T-cell (primary cell): ENCODE data around the gene ICAM5. TPM values are rescaled to one million over a fixed set of nuclear protein-coding genes. Genes with fewer than 3 reads are reported as not detected.

ENCODE experiments used
- ATAC-seq, 4 experiments: fragments of 200-7000 bp in 3 of 4; fragments of 150-1000 bp in 1 of 4; cut with Tn5 transposase; replicated peaks in 1 of 4; 1 replicate in 3 of 4; 2 replicates in 1 of 4; pipeline ENCODE4 v1.10.0; 2021; ENCODE audit warnings: moderate library complexity in 3 of 4, mild to moderate bottlenecking in 2 of 4, moderate number of reproducible peaks in 1 of 4
- CTCF ChIA-PET, 2 donors: fragments of 300-600 bp; sonication (Branson Sonifier 250); formaldehyde crosslinking; loops; one replicate each; lab custom pipeline; 2022; ENCODE audit warnings: antibody characterized with exemption in 2 of 2; lab: Charles Lee
- POLR2A ChIA-PET, 2 donors: fragments of 300-600 bp; sonication (Branson Sonifier 250); formaldehyde crosslinking; loops; one replicate each; lab custom pipeline; 2022; ENCODE audit warnings: antibody characterized with exemption in 2 of 2; lab: Charles Lee
- DNase-seq, 35 experiments: peaks; one replicate each; pipeline versions ENCODE4 v3.0.0 to v3.0.0-alpha.2; 2013 to 2023
- H3K27ac ChIP-seq: one replicate; pipeline ENCODE4 v1.5.1; 2013; ENCODE audit warnings: low read length
- H3K27me3 ChIP-seq, 2 experiments: replicated peaks in 1 of 2; 1 replicate in 1 of 2; 2 replicates in 1 of 2; pipeline versions ENCODE4 v1.6.1 to v1.7.0; 2013; ENCODE audit warnings: low read length in 1 of 2, mixed read lengths in 1 of 2; ENCODE audit not compliant: control insufficient read depth in 2 of 2, insufficient read depth in 2 of 2; ENCODE audit errors: extremely low read depth in 1 of 2
- H3K36me3 ChIP-seq, 2 donors: 1 replicate in 1 of 2; 2 replicates in 1 of 2; pipeline versions ENCODE4 v1.6.1 to v1.7.0; 2013; ENCODE audit warnings: low read length in 1 of 2; ENCODE audit not compliant: control insufficient read depth in 2 of 2, insufficient read depth in 1 of 2; ENCODE audit errors: extremely low read depth in 1 of 2
- H3K4me1 ChIP-seq, 2 experiments: 1 replicate in 1 of 2; 2 replicates in 1 of 2; pipeline versions ENCODE4 v1.6.1 to v1.7.0; 2013; ENCODE audit warnings: low read length in 2 of 2, mixed read lengths in 1 of 2; ENCODE audit not compliant: insufficient read depth in 2 of 2, control insufficient read depth in 1 of 2; ENCODE audit errors: extremely low read depth in 1 of 2
- H3K4me3 ChIP-seq, 2 donors: 1 replicate in 1 of 2; 2 replicates in 1 of 2; pipeline versions ENCODE4 v1.5.1 to v1.7.0; 2013; ENCODE audit warnings: mild to moderate bottlenecking in 2 of 2, low read length in 1 of 2, moderate library complexity in 1 of 2; ENCODE audit not compliant: control insufficient read depth in 1 of 2; ENCODE audit errors: extremely low read depth in 1 of 2
- H3K9me3 ChIP-seq: 2 replicates; pipeline ENCODE4 v1.7.0; 2013
- H3K27ac Mint-ChIP-seq, 2 donors: one replicate each; pipeline ENCODE4 v1.8.0; 2020 to 2021; ENCODE audit warnings: mild to moderate bottlenecking in 2 of 2, mixed read lengths in 2 of 2
- H3K27me3 Mint-ChIP-seq, 2 donors: one replicate each; pipeline ENCODE4 v1.8.0; 2021 to 2022; ENCODE audit warnings: mixed read lengths in 2 of 2
- H3K36me3 Mint-ChIP-seq: one replicate; pipeline ENCODE4 v1.8.0; 2021; ENCODE audit warnings: mixed read lengths
- H3K4me1 Mint-ChIP-seq, 3 donors: one replicate each; pipeline ENCODE4 v1.8.0; 2020 to 2022; ENCODE audit warnings: mixed read lengths in 3 of 3, mild to moderate bottlenecking in 1 of 3
- H3K4me3 Mint-ChIP-seq, 3 donors: one replicate each; pipeline ENCODE4 v1.8.0; 2020 to 2022; ENCODE audit warnings: mild to moderate bottlenecking in 3 of 3, mixed read lengths in 3 of 3, moderate library complexity in 3 of 3
- H3K9me3 Mint-ChIP-seq, 3 donors: one replicate each; pipeline ENCODE4 v1.8.0; 2020 to 2022; ENCODE audit warnings: mixed read lengths in 3 of 3
- WGBS: methylation state at CpG from one replicate; pipeline ENCODE4 v1.1.5; 2013; ENCODE audit warnings: missing lambda C conversion rate; ENCODE audit not compliant: insufficient coverage; 5-methylcytosine and 5-hydroxymethylcytosine counted together
- total RNA-seq, 35 experiments: library from RNA in 6 of 35; stranded (reverse) in 6 of 35; fragments of 120-200 nt in 1 of 35; gene quantifications; one replicate each; pipeline versions ENCODE4 v1.2.1 to v1.2.4 and lab custom pipeline; 2013 to 2026

ICAM5 gene
- total RNA-seq, 5 donors from 2014 or later (not counting 1 experiment from before 2014, with no cell fraction given), result 0.20 to 1.1 (median 0.59) TPM

- CTCF ChIA-PET, result no interaction called here
- POLR2A ChIA-PET, result interaction anchor here in 1 of 2 donors (0.6 kb wide), 1 partner anchor 786 kb away, joined by 5 read pairs; no protein-coding TSS in a partner anchor
- no peaks in the 10 kb centered on the region for H3K9me3 Mint-ChIP-seq
- peaks cover 1 to 3% (median 3%) of the 10 kb centered on the region in 3 donors for H3K4me1 Mint-ChIP-seq
- no peak within 1 kb of the TSS for H3K27ac Mint-ChIP-seq
- no peak within 1 kb of the TSS for H3K4me3 Mint-ChIP-seq
- Histone ChIP-seq H3K27ac (no peak within 1 kb of the TSS), H3K27me3 (no peaks in the 10 kb centered on the region), H3K4me1 (no peaks in the 10 kb centered on the region), H3K36me3 (peaks cover 0 to 5% of the 10 kb centered on the region in 2 donors), H3K4me3 (no peak within 1 kb of the TSS), H3K9me3 (no peaks in the 10 kb centered on the region)
- WGBS, result 88% methylated on average over 3 of the region's 24 CpGs
- H3K27me3 Mint-ChIP-seq, result no peaks in the 10 kb centered on the region
- H3K36me3 Mint-ChIP-seq, result no peaks in the 10 kb centered on the region
- no peak for DNase-seq
- ATAC-seq, result no peak
Observed at GRCh38 chr19:10309423-10309822, 19.7 kb downstream of the ICAM5 start, which contains the start of gene ZGLP1. Gene ZGLP1 (minus strand): TSS chr19:10309815.

GRCh38 chr19:10315335-10316214, 25.8 kb downstream of the ICAM5 start, which contains the start of gene FDX2:
Gene FDX2 (minus strand): TSS chr19:10316015. CDS start chr19:10315996, 19 bp downstream.
- Mint-ChIP-seq H3K27ac (peak within 1 kb of the TSS; percentile 78 to 83), H3K36me3 (peaks cover 11% of the 10 kb centered on the region), H3K27me3 (no peaks in the 10 kb centered on the region), H3K9me3 (no peaks in the 10 kb centered on the region), H3K4me1 (peaks cover 14 to 22% (median 17%) of the 10 kb centered on the region in 3 donors), H3K4me3 (peak within 1 kb of the TSS; percentile 84 to 91 (median 88))
- Histone ChIP-seq H3K27me3 (no peaks in the 10 kb centered on the region), H3K4me1 (peaks cover 5 to 16% of the 10 kb centered on the region in 2 experiments), H3K9me3 (no peaks in the 10 kb centered on the region), H3K36me3 (peaks cover 11 to 28% of the 10 kb centered on the region in 2 donors), H3K27ac (peak within 1 kb of the TSS; percentile 53), H3K4me3 (peak within 1 kb of the TSS; percentile 78 to 81)
- ATAC-seq, result peak; percentile 89 to 93 (median 90)
- CTCF ChIA-PET, result no interaction called here
- POLR2A ChIA-PET, result no interaction called here
- peak; percentile 78 to 94 (median 88) for DNase-seq
- 3% methylated on average over 52 of the region's 55 CpGs for WGBS

- Histone ChIP-seq H3K36me3 (peaks cover 17 to 37% of the 10 kb centered on the region in 2 donors), H3K27ac (peak overlapping the region; percentile 53), H3K4me3 (no peak overlapping the region), H3K9me3 (no peaks in the 10 kb centered on the region), H3K4me1 (peaks cover 5 to 16% of the 10 kb centered on the region in 2 experiments), H3K27me3 (no peaks in the 10 kb centered on the region)
- Mint-ChIP-seq H3K36me3 (peaks cover 11% of the 10 kb centered on the region), H3K4me3 (peak overlapping the region; percentile 84 to 91 (median 88)), H3K27ac (peak overlapping the region; percentile 78 to 83), H3K9me3 (no peaks in the 10 kb centered on the region), H3K4me1 (peaks cover 14 to 22% (median 17%) of the 10 kb centered on the region in 3 donors), H3K27me3 (no peaks in the 10 kb centered on the region)
- peak in 2 of 4 experiments; percentile 1 to 2 for ATAC-seq
- ChIA-PET CTCF (no interaction called here), POLR2A (no interaction called here)
- 86% methylated on average over 17 of the region's 19 CpGs for WGBS
- no peak for DNase-seq
Observed at GRCh38 chr19:10316229-10317044, 26.7 kb downstream of the ICAM5 start.

DNA sequence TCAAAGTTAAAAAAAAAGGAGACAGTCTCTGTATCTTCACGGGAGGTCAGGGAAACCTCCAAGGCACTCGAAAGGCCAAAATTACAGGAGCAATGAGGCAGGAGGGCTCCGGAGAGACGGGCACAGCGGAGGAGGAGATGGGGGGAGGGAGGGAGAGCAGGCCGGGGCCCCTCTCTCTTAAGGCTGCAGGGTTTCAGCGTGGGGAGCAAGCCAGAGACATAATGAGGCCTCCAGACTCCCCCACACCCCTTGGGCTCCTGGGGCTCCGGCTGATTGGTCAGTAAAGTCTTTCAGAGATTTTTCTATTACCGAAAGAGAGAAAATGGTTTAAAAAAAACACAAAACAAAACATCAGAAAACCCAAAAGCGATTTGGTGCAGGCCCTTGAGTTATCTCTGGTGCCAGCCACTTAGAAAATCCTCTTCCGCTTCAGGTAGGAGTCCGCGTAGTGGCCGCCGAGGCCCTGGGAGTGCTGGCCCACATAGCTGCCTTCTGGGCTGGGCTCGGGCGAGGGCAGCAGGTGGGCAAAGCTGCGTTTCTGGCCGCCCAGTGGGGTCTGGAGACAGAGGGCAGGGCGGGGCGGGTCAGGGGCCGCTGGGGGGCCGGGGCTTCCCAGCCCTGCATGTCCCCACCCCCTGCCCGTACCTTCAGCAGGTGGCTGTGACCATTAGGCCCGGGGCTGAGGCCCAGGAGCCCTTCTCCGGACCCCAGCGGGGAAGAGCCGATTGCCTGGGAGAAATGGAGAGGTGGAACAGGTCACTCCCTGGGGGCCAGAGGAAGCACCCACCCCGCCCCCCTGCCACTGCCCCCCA, 27.5 kb downstream of the ICAM5 start:
- Histone ChIP-seq H3K27me3 (no peaks in the 10 kb centered on the region), H3K9me3 (no peaks in the 10 kb centered on the region), H3K27ac (no peak overlapping the region), H3K4me1 (peaks cover 5 to 16% of the 10 kb centered on the region in 2 experiments), H3K4me3 (no peak overlapping the region), H3K36me3 (peaks cover 21 to 45% of the 10 kb centered on the region in 2 donors)
- 93% methylated on average over 15 of the region's 29 CpGs for WGBS
- Mint-ChIP-seq H3K27ac (no peak overlapping the region), H3K9me3 (no peaks in the 10 kb centered on the region), H3K36me3 (peaks cover 19% of the 10 kb centered on the region), H3K4me3 (peak overlapping the region in 2 of 3 donors; percentile 18 to 39), H3K27me3 (no peaks in the 10 kb centered on the region), H3K4me1 (peaks cover 14 to 22% (median 17%) of the 10 kb centered on the region in 3 donors)
- ATAC-seq (no peak), DNase-seq (no peak)
- ChIA-PET POLR2A (interaction anchor here in 1 of 2 donors (0.6 kb wide), 1 partner anchor 150 kb away, joined by 3 read pairs; no protein-coding TSS in a partner anchor), CTCF (no interaction called here)

GRCh38 chr19:10317857-10318462, 28.2 kb downstream of the ICAM5 start:
- POLR2A ChIA-PET, result interaction anchor here in 1 of 2 donors (0.6 kb wide), 1 partner anchor 149 kb away, joined by 3 read pairs; no protein-coding TSS in a partner anchor
- ATAC-seq, result no peak
- H3K4me3 Mint-ChIP-seq, result no peak overlapping the region
- H3K9me3 ChIP-seq, result no peaks in the 10 kb centered on the region
- H3K27me3 ChIP-seq, result no peaks in the 10 kb centered on the region
- H3K4me1 Mint-ChIP-seq, result peaks cover 14 to 22% (median 17%) of the 10 kb centered on the region in 3 donors
- H3K27ac ChIP-seq, result no peak overlapping the region
- H3K27ac Mint-ChIP-seq, result no peak overlapping the region
- H3K4me1 ChIP-seq, result peaks cover 5 to 16% of the 10 kb centered on the region in 2 experiments
- H3K9me3 Mint-ChIP-seq, result no peaks in the 10 kb centered on the region
- 97% methylated on average over 5 of the region's 15 CpGs for WGBS
- H3K4me3 ChIP-seq, result no peak overlapping the region
- DNase-seq, result no peak
- H3K36me3 ChIP-seq, result peaks cover 23 to 52% of the 10 kb centered on the region in 2 donors
- H3K36me3 Mint-ChIP-seq, result peaks cover 19% of the 10 kb centered on the region
- H3K27me3 Mint-ChIP-seq, result no peaks in the 10 kb centered on the region
- CTCF ChIA-PET, result no interaction called here
